HepG2 (cell line): ENCODE data around the gene SRCAP. TPM values are rescaled to one million over a fixed set of nuclear protein-coding genes. Genes with fewer than 3 reads are reported as not detected.

ENCODE experiments used
- ATAC-seq: fragments of 200-7000 bp; cut with Tn5 transposase; 3 replicates; pipeline ENCODE4 v1.9.1; 2020; ENCODE audit warnings: mild to moderate bottlenecking, moderate library complexity
- BruUV-seq: library from RNA; stranded (reverse); fragments of 400-500 nt; replicated peaks from 2 replicates; lab custom pipeline; 2021; lab: Mats Ljungman, UMichigan
- CTCF ChIA-PET: fragments of 300-600 bp; formaldehyde crosslinking; extraction: SDS; loops from one replicate; lab custom pipeline; 2021; ENCODE audit warnings: low total read pairs, inconsistent platforms, low intra/inter-chr PET ratio; lab: Yijun Ruan, JAX
- POLR2A ChIA-PET: fragments of 350-600 bp; sonication (Branson Sonifier 250); formaldehyde crosslinking; loops from one replicate; lab custom pipeline; 2020; ENCODE audit warnings: antibody characterized with exemption, inconsistent platforms; lab: Yijun Ruan, JAX
- DNase-seq: peaks from one replicate; pipeline ENCODE4 v3.0.0-alpha.2; 2015; ENCODE audit warnings: low spot score
- FAIRE-seq: peaks from 3 replicates; lab custom pipeline; 2011; peaks lifted over from hg19 to GRCh38; lab: Jason Lieb, UNC
- H2AFZ ChIP-seq: one replicate; pipeline ENCODE4 v1.6.1; 2011; ENCODE audit warnings: low read length, inconsistent platforms
- H3K27ac ChIP-seq: fragments of 300-600 bp; 3 replicates; pipeline ENCODE4 v1.8.0; 2011; ENCODE audit warnings: mixed run types, mild to moderate bottlenecking, mixed read lengths, low read length, inconsistent platforms; ENCODE audit not compliant: insufficient read depth; ENCODE audit errors: extremely low read length
- H3K27me3 ChIP-seq, 2 experiments: fragments of 200-600 bp in 1 of 2; 2 replicates in 1 of 2; 3 replicates in 1 of 2; pipeline versions ENCODE4 v1.6.0 to v1.8.0; 2011; ENCODE audit warnings: low read length in 2 of 2, mild to moderate bottlenecking in 2 of 2, moderate library complexity in 2 of 2, inconsistent platforms in 1 of 2; ENCODE audit not compliant: insufficient read depth in 2 of 2, control insufficient read depth in 1 of 2
- H3K36me3 ChIP-seq, 2 experiments: fragments of 200-600 bp in 1 of 2; replicated peaks in 1 of 2; 2 replicates in 1 of 2; 3 replicates in 1 of 2; pipeline versions ENCODE4 v1.5.1 to v1.8.0; 2011; ENCODE audit warnings: low read length in 2 of 2, inconsistent platforms in 1 of 2; ENCODE audit not compliant: insufficient read depth in 2 of 2, control insufficient read depth in 1 of 2
- H3K4me1 ChIP-seq: 2 replicates; pipeline ENCODE4 v1.5.1; 2012; ENCODE audit warnings: low read length, inconsistent platforms; ENCODE audit not compliant: insufficient read depth
- H3K4me2 ChIP-seq: 2 replicates; pipeline ENCODE4 v1.6.0; 2011; ENCODE audit warnings: low read depth, low read length, inconsistent platforms
- H3K4me3 ChIP-seq, 3 experiments: fragments of 200-600 bp in 1 of 3; sonication (generic), shearing (Covaris generic) in 1 of 3; replicated peaks in 1 of 3; 2 replicates each; pipeline ENCODE4 v1.5.1; 2011 to 2016; ENCODE audit warnings: low read length in 3 of 3, inconsistent platforms in 2 of 3, low read depth in 2 of 3, mild to moderate bottlenecking in 2 of 3, control low read depth in 1 of 3, mixed read lengths in 1 of 3; ENCODE audit not compliant: insufficient read depth in 1 of 3
- H3K79me2 ChIP-seq: one replicate; pipeline ENCODE4 v1.6.1; 2011; ENCODE audit warnings: low read length, inconsistent platforms; ENCODE audit not compliant: insufficient read depth
- H3K9ac ChIP-seq: 2 replicates; pipeline ENCODE4 v1.6.0; 2011; ENCODE audit warnings: mild to moderate bottlenecking, low read depth, low read length, inconsistent platforms; ENCODE audit not compliant: insufficient read depth
- H3K9me3 ChIP-seq: 2 replicates; pipeline ENCODE4 v1.5.1; 2012; ENCODE audit warnings: mild to moderate bottlenecking, low read length
- H4K20me1 ChIP-seq: 2 replicates; pipeline ENCODE4 v1.6.0; 2011; ENCODE audit warnings: inconsistent platforms, mild to moderate bottlenecking, low read length, moderate library complexity; ENCODE audit not compliant: insufficient read depth
- ATRX ChIP-seq: sonication (generic); formaldehyde crosslinking; IDR thresholded peaks from 2 replicates; pipeline ENCODE4 v1.4.0; 2020; ENCODE audit warnings: missing genetic modification reagents, borderline replicate concordance
- GTF2F1 ChIP-seq: fragments of 150-350 bp; IDR thresholded peaks from 2 replicates; pipeline ENCODE4 v1.6.1; 2014; ENCODE audit warnings: low read length
- HDAC6 ChIP-seq: fragments of 200-600 bp; sonication (generic); IDR thresholded peaks from 2 replicates; pipeline ENCODE4 v1.7.0; 2017; ENCODE audit warnings: mild to moderate bottlenecking, antibody characterized with exemption, low read length, low read depth
- HNRNPK ChIP-seq: fragments of 200-400 bp; formaldehyde crosslinking; IDR thresholded peaks from 2 replicates; pipeline ENCODE4 v1.6.1; 2018; ENCODE audit warnings: low read length, low read depth, moderate library complexity, mild to moderate bottlenecking; ENCODE audit not compliant: poor library complexity, severe bottlenecking
- KLF11 ChIP-seq: IDR thresholded peaks from 2 replicates; pipeline ENCODE4 v1.6.1; 2016; ENCODE audit warnings: missing compliant biosample characterization
- KLF13 ChIP-seq: sonication (generic); formaldehyde crosslinking; IDR thresholded peaks from 2 replicates; pipeline ENCODE4 v1.4.0; 2020; ENCODE audit warnings: mild to moderate bottlenecking, missing genetic modification reagents
- MED8 ChIP-seq: sonication (generic); formaldehyde crosslinking; IDR thresholded peaks from 2 replicates; pipeline ENCODE4 v1.8.1; 2023; ENCODE audit warnings: mild to moderate bottlenecking, missing genetic modification reagents; ENCODE audit not compliant: insufficient replicate concordance
- PAWR ChIP-seq: sonication (generic); formaldehyde crosslinking; IDR thresholded peaks from 2 replicates; pipeline ENCODE4 v1.4.0; 2020; ENCODE audit warnings: missing genetic modification reagents, mild to moderate bottlenecking, borderline replicate concordance
- PAX8 ChIP-seq: sonication (generic); formaldehyde crosslinking; IDR thresholded peaks from 2 replicates; pipeline ENCODE4 v1.8.0; 2022; ENCODE audit warnings: mild to moderate bottlenecking, missing genetic modification reagents, borderline replicate concordance
- SP1 ChIP-seq, 2 experiments: fragments of 450-650 bp in 1 of 2; sonication (generic) in 1 of 2; formaldehyde crosslinking in 1 of 2; IDR thresholded peaks; 2 replicates each; pipeline versions ENCODE4 v1.4.0 to v1.6.1; 2016 to 2020; ENCODE audit warnings: missing genetic modification reagents in 1 of 2
- SRSF1 ChIP-seq: fragments of 200-400 bp; formaldehyde crosslinking; optimal IDR thresholded peaks from 2 replicates; pipeline ENCODE3; 2017; ENCODE audit warnings: mild to moderate bottlenecking, low read depth, low read length, moderate library complexity
- TMF1 ChIP-seq: sonication (generic); formaldehyde crosslinking; IDR thresholded peaks from 2 replicates; pipeline ENCODE4 v1.8.1; 2022; ENCODE audit warnings: low read depth, missing genetic modification reagents
- YY1 ChIP-seq: IDR thresholded peaks from 2 replicates; pipeline ENCODE4 v1.6.1; 2011; ENCODE audit warnings: low read length, low read depth, moderate library complexity, mild to moderate bottlenecking; ENCODE audit not compliant: insufficient read depth, insufficient replicate concordance
- ZBTB3 ChIP-seq: sonication (generic); formaldehyde crosslinking; IDR thresholded peaks from 2 replicates; pipeline ENCODE4 v1.4.0; 2020; ENCODE audit warnings: low read depth, mild to moderate bottlenecking, moderate library complexity, missing genetic modification reagents, borderline replicate concordance
- ZFX ChIP-seq: sonication (generic); formaldehyde crosslinking; IDR thresholded peaks from 2 replicates; pipeline ENCODE4 v1.4.0; 2020; ENCODE audit warnings: mild to moderate bottlenecking, low read depth, missing genetic modification reagents, moderate library complexity
- ZNF432 ChIP-seq: sonication (generic); formaldehyde crosslinking; IDR thresholded peaks from 2 replicates; pipeline ENCODE4 v1.5.0; 2020; ENCODE audit warnings: missing genetic modification reagents, mild to moderate bottlenecking, borderline replicate concordance
- ZNF501 ChIP-seq: sonication (generic); formaldehyde crosslinking; IDR thresholded peaks from 2 replicates; pipeline ENCODE4 v1.5.1; 2020; ENCODE audit warnings: mild to moderate bottlenecking, moderate library complexity, missing genetic modification reagents
- ZNF510 ChIP-seq: sonication (generic); formaldehyde crosslinking; IDR thresholded peaks from 2 replicates; pipeline ENCODE4 v1.4.0; 2020; ENCODE audit warnings: low read depth, mild to moderate bottlenecking, missing genetic modification reagents
- ZNF549 ChIP-seq: sonication (generic); formaldehyde crosslinking; IDR thresholded peaks from 2 replicates; pipeline ENCODE4 v1.5.0; 2020; ENCODE audit warnings: missing genetic modification reagents
- ZNF567 ChIP-seq: sonication (generic); formaldehyde crosslinking; IDR thresholded peaks from 2 replicates; pipeline ENCODE4 v1.8.1; 2023; ENCODE audit warnings: mild to moderate bottlenecking, missing genetic modification reagents, borderline replicate concordance
- ZNF782 ChIP-seq: sonication (generic); formaldehyde crosslinking; IDR thresholded peaks from 2 replicates; pipeline ENCODE4 v1.4.0; 2020; ENCODE audit warnings: missing genetic modification reagents, mild to moderate bottlenecking, borderline replicate concordance
- WGBS: methylation state at CpG from one replicate; pipeline ENCODE4 v1.1.6; 2017; ENCODE audit warnings: low lambda C conversion rate; 5-methylcytosine and 5-hydroxymethylcytosine counted together
- in situ Hi-C: cut with HindIII; loops from 2 replicates; pipeline ENCODE4 v1.10.0; 2017; ENCODE audit warnings: low pct_unique_long_range_greater_than_20kb; ENCODE audit not compliant: extremely low pct_ligation_motif_present
- intact Hi-C: fragments of 100-400 bp; cut with micrococcal nuclease; formaldehyde crosslinking; loops from one replicate; pipeline ENCODE4 v1.10.0; 2022; ENCODE audit not compliant: unreplicated experiment
- polyA plus RNA-seq, 8 experiments: library from polyadenylated mRNA; depleted of rRNA in 3 of 8; stranded (reverse) in 7 of 8; unstranded in 1 of 8; fragments of >200 nt; fragmentation: Illumina TruSeq in 4 of 8; extraction: Trizol in 4 of 8; gene quantifications; 2 replicates each; pipeline versions ENCODE4 v1.2.1 to v1.2.3, GENCODE V29; 2011 to 2016; ENCODE audit warnings: low read depth in 4 of 8, missing spikeins in 1 of 8, mixed read lengths in 1 of 8; ENCODE audit not compliant: insufficient read depth in 1 of 8
- total RNA-seq, 5 experiments: library from RNA; depleted of rRNA; stranded (reverse); fragments of >200 nt; fragmentation: Illumina TruSeq; extraction: Trizol; gene quantifications; 2 replicates each; pipeline ENCODE4 v1.2.3, GENCODE V29; 2016; ENCODE audit warnings: low read depth in 1 of 5
- TF ChIP-seq, protein P1 (sequence below): sonication (generic); formaldehyde crosslinking; IDR thresholded peaks from 2 replicates; pipeline ENCODE4 v1.4.0; 2020; ENCODE audit warnings: missing genetic modification reagents
- TF ChIP-seq, protein P2 (sequence below): sonication (generic); formaldehyde crosslinking; IDR thresholded peaks from 2 replicates; pipeline ENCODE4 v1.4.0; 2020; ENCODE audit warnings: missing genetic modification reagents, mild to moderate bottlenecking, borderline replicate concordance

SRCAP gene
- total and polyA plus RNA-seq, 2 of the 13 experiments (the other 11 are each of a cell fraction or from before 2014, with no cell fraction given) = 4.9 to 9.0 TPM

- H3K36me3 ChIP-seq = no peaks in the 10 kb centered on the region
- no peak for FAIRE-seq
- peak; percentile 80 for ATAC-seq
- WGBS = 12% methylated on average over 11 of the region's 11 CpGs
- in situ Hi-C loops (no loop called here), intact Hi-C loops (no loop called here)
- no TSS peak for BruUV-seq
- H3K4me3 ChIP-seq = 0 out of 6 replicates have a peak overlapping the region, but pooled peaks of 1 of the 3 experiments have one; percentile 1
- POLR2A ChIA-PET = interaction anchor here (0.9 to 1.2 kb wide), 3 partner anchors 8 to 70 kb away, joined by 3 to 6 read pairs (median 4); partner anchors contain the start of genes FBRS and PHKG2
- H3K27ac ChIP-seq = no peak overlapping the region
- no peaks in the 10 kb centered on the region for H3K27me3 ChIP-seq
- H4K20me1 ChIP-seq = no peaks in the 10 kb centered on the region
- H3K4me1 ChIP-seq = peaks cover 18% of the 10 kb centered on the region
- no peaks in the 10 kb centered on the region for H3K9me3 ChIP-seq
- H3K4me2 ChIP-seq = peak overlapping the region; percentile 61
- CTCF ChIA-PET = no interaction called here
- peak; percentile 25 for DNase-seq
- no peak overlapping the region for H2AFZ ChIP-seq
- H3K9ac ChIP-seq = no peak overlapping the region
- H3K79me2 ChIP-seq = no peaks in the 10 kb centered on the region
- TF ChIP-seq YY1 (no peak), HNRNPK (no peak), HDAC6 (no peak), ZNF501 (CRISPR knock-in tag) (0 out of 2 replicates have a peak, but pooled peaks have one; percentile 50), ZNF510 (CRISPR knock-in tag) (no peak), ZFX (peak; percentile 29; the same call in 1 of the 2 replicates), SP1 (IDR thresholded peaks at IDR 0.05) (no peak), SP1 (CRISPR knock-in tag; IDR thresholded peaks at IDR 0.05) (no peak), PAX8 (CRISPR knock-in tag) (no peak), MED8 (no peak), PAWR (CRISPR knock-in tag) (no peak), TMF1 (CRISPR knock-in tag) (no peak), ATRX (no peak), ZNF549 (CRISPR knock-in tag) (no peak), KLF13 (CRISPR knock-in tag) (no peak), ZNF782 (CRISPR knock-in tag) (no peak), GTF2F1 (no peak), SRSF1 (no peak), ZNF567 (CRISPR knock-in tag) (no peak), ZNF432 (no peak), ZBTB3 (CRISPR knock-in tag) (no peak), KLF11 (no peak)
- TF ChIP-seq, protein P1, sequence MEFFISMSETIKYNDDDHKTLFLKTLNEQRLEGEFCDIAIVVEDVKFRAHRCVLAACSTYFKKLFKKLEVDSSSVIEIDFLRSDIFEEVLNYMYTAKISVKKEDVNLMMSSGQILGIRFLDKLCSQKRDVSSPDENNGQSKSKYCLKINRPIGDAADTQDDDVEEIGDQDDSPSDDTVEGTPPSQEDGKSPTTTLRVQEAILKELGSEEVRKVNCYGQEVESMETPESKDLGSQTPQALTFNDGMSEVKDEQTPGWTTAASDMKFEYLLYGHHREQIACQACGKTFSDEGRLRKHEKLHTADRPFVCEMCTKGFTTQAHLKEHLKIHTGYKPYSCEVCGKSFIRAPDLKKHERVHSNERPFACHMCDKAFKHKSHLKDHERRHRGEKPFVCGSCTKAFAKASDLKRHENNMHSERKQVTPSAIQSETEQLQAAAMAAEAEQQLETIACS (CRISPR knock-in tag) = no peak
- TF ChIP-seq, protein P2, sequence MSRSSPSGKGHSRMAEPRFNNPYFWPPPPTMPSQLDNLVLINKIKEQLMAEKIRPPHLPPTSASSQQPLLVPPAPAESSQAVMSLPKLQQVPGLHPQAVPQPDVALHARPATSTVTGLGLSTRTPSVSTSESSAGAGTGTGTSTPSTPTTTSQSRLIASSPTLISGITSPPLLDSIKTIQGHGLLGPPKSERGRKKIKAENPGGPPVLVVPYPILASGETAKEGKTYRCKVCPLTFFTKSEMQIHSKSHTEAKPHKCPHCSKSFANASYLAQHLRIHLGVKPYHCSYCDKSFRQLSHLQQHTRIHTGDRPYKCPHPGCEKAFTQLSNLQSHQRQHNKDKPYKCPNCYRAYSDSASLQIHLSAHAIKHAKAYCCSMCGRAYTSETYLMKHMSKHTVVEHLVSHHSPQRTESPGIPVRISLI (CRISPR knock-in tag) = no peak
These were observed 20.9 kb upstream of the SRCAP start for GRCh38 chr16:30677931-30678585.
